GM19372 (cell line): ENCODE results near the gene STRN3.
"Not testable (repeated sequence)": the region's sequence is repeated elsewhere in the genome, so short reads cannot be mapped to it uniquely, and the experiment has no call there.

Source experiments
- ATAC-seq: cut with Tn5 transposase; IDR thresholded peaks from one replicate; pipeline ENCODE4 v1.9.1; 2021; ENCODE audit warnings: mild to moderate bottlenecking, low read depth, moderate library complexity; ENCODE audit not compliant: unreplicated experiment

STRN3 gene

DNA sequence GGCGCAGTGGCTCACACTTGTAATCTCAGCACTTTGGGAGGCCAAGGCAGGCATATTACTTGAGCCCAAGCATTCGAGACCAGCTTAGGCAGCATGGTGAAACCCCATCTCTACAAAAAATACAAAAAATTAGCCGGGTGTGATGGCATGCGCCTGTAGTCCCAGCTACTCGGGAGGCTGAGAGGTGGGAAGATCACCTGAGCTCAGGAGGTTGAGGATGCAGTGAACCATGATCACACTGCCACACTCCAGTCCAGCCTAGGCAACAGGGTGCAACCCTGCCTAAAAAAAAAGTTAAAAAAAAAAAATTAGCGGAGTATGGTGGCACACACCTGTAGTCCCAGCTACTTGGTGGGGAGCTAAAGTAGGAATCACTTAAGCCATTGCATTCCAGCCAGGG lies 22.2 kb downstream of the STRN3 start:
- not testable (repeated sequence) for ATAC-seq

GRCh38 chr14:31003284-31003683 lies 22.9 kb downstream of the STRN3 start:
- ATAC-seq: no peak

- no peak for ATAC-seq
These were observed 24.9 kb downstream of the STRN3 start for GRCh38 chr14:31001339-31001658.

DNA sequence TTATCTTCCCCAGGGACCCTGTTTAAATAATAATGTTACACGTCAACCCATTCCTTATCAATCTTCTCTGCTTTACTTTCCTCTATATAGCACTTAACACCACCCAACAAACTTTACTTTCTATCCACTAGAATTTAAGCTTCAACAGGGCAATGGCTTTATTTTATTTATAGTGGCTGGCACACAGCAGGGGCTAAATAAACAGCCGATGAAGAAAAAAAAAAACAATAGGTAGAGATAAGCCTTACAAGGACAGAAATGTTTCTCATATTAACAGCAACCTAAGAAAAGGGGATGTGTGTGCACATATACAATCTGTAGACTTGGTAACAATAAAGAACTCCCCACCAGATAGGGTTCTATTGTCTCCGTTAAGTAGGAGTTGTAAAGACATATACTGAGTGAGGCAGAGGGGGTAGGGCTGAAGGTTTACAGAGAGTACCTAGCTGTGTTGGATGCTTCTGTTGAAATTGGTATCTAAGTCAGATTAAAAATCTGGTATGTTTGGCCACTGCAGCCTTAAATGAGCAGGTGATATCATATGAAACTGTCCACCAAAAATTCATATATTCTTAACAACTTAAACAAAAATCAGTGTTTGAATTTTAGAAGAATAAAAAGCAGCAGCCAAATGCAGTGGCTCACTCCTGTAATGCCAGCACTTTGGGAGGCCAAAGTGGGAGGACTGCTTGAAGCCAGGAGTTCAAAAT lies 25.4 kb downstream of the STRN3 start:
- ATAC-seq: no peak

GRCh38 chr14:30999038-30999773 lies 27.0 kb downstream of the STRN3 start:
- ATAC-seq: no peak

GRCh38 chr14:30998100-30998706 lies 28.0 kb downstream of the STRN3 start:
- ATAC-seq: no peak

- no peak for ATAC-seq
These were observed 29.1 kb downstream of the STRN3 start for GRCh38 chr14:30996892-30997659.

DNA sequence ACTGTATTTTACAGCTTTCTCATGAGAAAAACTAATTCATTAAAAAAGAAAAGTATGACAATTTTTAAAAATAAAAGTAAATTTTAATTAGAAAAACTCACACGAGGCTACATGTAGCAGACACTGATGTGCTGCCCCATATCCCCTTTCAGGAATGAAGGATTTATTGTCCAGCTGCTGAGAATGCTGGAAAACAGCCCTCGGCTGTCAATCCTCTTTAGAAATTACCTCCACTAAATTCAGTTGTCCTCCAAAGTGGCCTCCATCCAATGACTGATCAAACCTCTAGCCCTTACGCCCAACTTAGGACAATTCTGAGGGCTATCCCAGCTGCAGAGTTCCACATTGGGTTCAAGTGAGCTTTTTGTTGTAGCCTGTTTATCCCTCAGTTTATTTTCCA lies 30.5 kb downstream of the STRN3 start:
- ATAC-seq: no peak

- no peak for ATAC-seq
These were observed 31.2 kb downstream of the STRN3 start for GRCh38 chr14:30994681-30995620.

DNA sequence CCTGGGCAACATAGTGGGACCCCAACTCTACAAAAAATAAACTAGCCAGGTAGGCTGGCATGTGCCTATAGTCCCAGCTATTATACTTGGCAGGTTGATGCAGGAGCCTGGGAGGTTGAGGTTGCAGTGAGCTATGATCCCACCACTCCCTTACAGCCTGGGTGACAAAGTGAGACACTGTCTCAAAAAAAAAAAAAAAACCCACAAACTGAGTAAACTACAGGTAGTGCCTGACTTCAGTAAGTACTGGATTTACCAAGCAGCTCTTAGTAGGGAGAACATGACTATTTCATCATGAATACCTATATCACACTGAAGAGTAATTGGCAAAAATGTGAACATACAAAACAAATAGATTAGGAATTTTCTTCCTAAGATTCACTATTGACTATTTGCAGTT lies 33.1 kb downstream of the STRN3 start:
- no peak for ATAC-seq

DNA sequence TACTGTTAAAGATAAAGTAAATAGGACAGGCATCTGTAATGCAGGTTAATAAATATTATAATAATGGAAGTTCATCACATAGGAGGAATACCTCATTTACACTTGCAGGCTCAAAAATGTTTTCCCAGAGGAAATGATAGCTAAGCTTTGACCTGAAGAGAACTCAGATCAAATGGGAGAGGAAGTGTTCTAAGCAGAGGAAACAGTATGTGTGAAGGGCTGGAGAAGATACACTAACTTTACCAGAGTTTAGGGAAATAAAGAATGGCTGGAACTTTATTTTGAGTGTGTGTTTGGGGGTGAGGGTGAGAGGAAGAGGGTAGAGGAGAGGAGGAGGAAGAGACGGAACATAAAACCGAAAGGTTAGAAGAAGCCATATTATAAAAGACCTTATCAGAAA lies 34.8 kb downstream of the STRN3 start:
- ATAC-seq: no peak

GRCh38 chr14:30990770-30991169 lies 35.4 kb downstream of the STRN3 start:
- ATAC-seq: no peak

- ATAC-seq: no peak
These were observed 37.7 kb downstream of the STRN3 start for GRCh38 chr14:30988509-30988908.

GRCh38 chr14:30985796-30986195 lies 40.4 kb downstream of the STRN3 start:
- no peak for ATAC-seq

DNA sequence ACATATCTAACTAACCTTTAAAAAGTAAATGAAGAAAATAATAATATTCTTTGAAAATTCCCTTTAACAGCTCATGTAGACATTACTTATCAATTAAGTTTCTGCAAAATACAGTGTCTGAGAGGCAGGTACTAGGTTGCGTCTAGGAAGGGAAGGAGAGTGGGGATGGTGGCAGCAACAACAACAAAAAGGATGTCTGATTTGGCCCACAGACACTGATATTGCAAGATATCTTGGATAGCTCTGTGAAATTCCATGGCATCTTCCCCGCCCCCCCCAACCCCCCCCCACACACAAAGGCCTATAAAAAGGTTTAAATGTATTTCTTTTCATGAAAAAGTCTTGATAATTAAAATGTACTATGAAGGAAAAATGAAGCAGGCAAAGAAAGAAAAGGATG lies 42.3 kb downstream of the STRN3 start:
- no peak for ATAC-seq

DNA sequence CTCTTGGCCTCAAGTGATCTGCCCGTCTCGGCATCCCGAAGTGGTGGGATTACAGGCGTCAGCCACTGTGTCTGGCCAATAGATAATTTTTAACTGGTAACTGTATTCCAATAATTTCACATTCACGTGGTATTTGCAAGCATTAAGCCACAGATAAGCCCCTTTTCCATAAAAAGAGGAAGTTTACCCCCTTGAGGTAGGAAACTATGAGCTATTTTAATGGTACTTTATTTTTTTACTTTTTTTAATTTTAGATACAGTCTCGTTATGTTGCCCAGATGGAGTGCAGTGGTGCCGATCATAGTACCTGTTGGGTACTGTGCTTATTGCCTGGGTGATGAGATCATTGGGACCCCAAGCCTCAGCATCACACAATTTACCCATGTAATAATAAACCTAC lies 43.6 kb downstream of the STRN3 start:
- ATAC-seq: no peak

GRCh38 chr14:30980980-30981379 lies 45.2 kb downstream of the STRN3 start:
- no peak for ATAC-seq

GRCh38 chr14:30980106-30980704 lies 46.0 kb downstream of the STRN3 start:
- ATAC-seq: not testable (repeated sequence)

GRCh38 chr14:30977752-30978151 lies 48.4 kb downstream of the STRN3 start:
- no peak for ATAC-seq

DNA sequence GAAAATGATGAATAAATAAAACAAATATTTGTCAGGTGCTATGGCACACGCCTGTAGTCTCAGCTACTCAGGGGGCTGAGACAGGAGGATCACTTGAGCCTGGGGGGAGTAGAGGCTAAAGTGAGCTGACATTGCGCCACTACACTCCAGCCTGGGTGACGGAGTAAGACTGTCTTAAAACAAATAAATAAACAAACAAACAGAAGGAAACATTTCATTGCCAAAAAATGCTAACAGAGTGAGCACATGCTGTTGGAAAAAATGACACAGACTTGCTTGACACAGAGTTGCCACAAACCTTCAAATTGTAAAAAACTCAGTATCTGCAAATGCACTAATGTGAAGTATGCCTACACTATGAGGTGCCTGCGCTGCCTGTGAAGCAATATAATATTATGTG lies 51.6 kb downstream of the STRN3 start:
- no peak for ATAC-seq
